Stimulated activated naive B cell treated with anti-CD40 and anti-IgM and Interleukin-4, amounts not matched to agents 10 μg/mL and 1 μg/mL and 100 μg/mL, for 72 hours (primary cell): ENCODE measurements around the gene PIP5K1B.
A peak's percentile ranks its signal among the peaks of the same experiment; 100 is the strongest.

ENCODE experiments used
- ATAC-seq, 2 donors: fragments of 150-1000 bp; cut with Tn5 transposase; replicated peaks; 2 replicates each; pipeline ENCODE4 v1.10.0; 2021; ENCODE audit warnings: moderate library complexity in 1 of 2
- DNase-seq: peaks from one replicate; pipeline ENCODE4 v3.0.0; 2021
- H3K27ac Mint-ChIP-seq: one replicate; pipeline ENCODE4 v1.8.0; 2022; ENCODE audit warnings: mild to moderate bottlenecking, mixed read lengths
- H3K27me3 Mint-ChIP-seq, 2 donors: one replicate each; pipeline ENCODE4 v1.8.0; 2022; ENCODE audit warnings: mixed read lengths in 2 of 2
- H3K36me3 Mint-ChIP-seq, 2 donors: one replicate each; pipeline ENCODE4 v1.8.0; 2022; ENCODE audit warnings: mixed read lengths in 2 of 2, mild to moderate bottlenecking in 1 of 2
- H3K4me1 Mint-ChIP-seq, 2 donors: one replicate each; pipeline ENCODE4 v1.8.0; 2022; ENCODE audit warnings: mixed read lengths in 2 of 2, mild to moderate bottlenecking in 1 of 2
- H3K4me3 Mint-ChIP-seq, 2 donors: one replicate each; pipeline ENCODE4 v1.8.0; 2022; ENCODE audit warnings: mild to moderate bottlenecking in 2 of 2, mixed read lengths in 2 of 2, moderate library complexity in 1 of 2
- H3K9me3 Mint-ChIP-seq, 2 donors: one replicate each; pipeline ENCODE4 v1.8.0; 2022; ENCODE audit warnings: mixed read lengths in 2 of 2, mild to moderate bottlenecking in 1 of 2

The PIP5K1B gene

GRCh38 chr9:69028754-69029153 lies 323.7 kb downstream of the PIP5K1B start:
- Mint-ChIP-seq H3K4me1 (peaks cover 7 to 19% of the 10 kb centered on the region in 2 donors), H3K36me3 (no peaks in the 10 kb centered on the region), H3K27ac (no peak overlapping the region), H3K27me3 (no peaks in the 10 kb centered on the region), H3K9me3 (peaks cover 0 to 3% of the 10 kb centered on the region in 2 donors), H3K4me3 (no peak overlapping the region)
- DNase-seq: no peak
- no peak for ATAC-seq

DNA sequence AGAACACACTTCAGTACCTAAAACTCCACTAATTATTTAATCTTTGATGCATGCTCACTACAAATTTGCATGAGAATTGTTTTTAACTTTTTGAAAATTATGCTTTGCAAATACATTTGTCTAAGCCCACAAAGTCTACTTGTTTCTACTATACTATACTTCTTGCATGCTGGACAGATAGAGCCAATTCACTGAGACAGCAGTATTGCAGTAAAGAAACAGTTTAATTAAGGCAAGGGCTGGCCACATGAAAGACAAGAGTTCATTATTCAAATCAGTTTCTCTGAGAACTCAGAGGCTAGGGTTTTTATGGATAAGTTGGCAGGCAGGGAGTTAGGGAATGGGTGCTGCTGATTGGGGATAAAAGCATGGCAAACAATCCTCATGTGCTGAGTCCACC lies 324.5 kb downstream of the PIP5K1B start:
- peaks cover 0 to 3% of the 10 kb centered on the region in 2 donors for H3K9me3 Mint-ChIP-seq
- H3K27me3 Mint-ChIP-seq: no peaks in the 10 kb centered on the region
- no peak for ATAC-seq
- no peaks in the 10 kb centered on the region for H3K36me3 Mint-ChIP-seq
- peaks cover 7 to 19% of the 10 kb centered on the region in 2 donors for H3K4me1 Mint-ChIP-seq
- DNase-seq: no peak
- no peak overlapping the region for H3K27ac Mint-ChIP-seq
- no peak overlapping the region for H3K4me3 Mint-ChIP-seq

DNA sequence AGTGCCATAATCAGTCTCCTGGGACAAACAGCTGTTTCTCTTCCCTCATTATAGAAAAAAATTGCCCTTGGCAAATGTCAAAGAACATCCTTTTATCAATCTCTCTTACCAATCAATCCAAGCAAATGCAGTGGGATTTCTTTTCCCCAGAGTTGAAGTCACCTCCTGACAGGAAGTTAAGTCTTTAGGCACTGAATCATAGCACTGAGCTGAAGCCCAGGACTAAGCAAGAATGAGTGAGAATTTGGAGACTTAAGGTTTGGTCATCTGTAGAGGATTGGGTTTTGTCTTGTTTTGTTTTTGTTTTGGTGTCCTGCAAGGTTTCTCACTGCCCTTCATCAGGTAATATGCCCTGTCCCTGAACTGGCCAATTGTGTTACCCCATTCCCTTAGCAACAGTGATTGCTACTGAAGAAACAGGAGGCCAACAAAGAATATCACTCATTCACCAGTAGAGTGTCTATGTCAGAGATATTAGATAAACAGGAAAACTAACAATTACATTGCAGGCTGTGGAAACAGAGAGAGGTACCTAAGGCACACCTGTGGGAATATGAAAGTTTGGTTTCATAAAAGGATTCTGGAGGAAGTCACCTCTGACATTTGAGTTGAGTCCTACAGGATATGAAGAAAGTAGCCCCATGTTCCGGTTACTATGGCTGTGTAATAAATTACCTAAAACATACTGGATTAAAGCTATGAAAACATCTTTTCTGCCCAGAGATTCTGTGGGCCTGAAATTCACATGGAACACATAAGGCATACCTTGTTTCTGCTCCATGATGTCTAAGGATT lies 326.0 kb downstream of the PIP5K1B start:
- Mint-ChIP-seq H3K4me1 (peaks cover 9 to 19% of the 10 kb centered on the region in 2 donors), H3K36me3 (no peaks in the 10 kb centered on the region), H3K4me3 (no peak overlapping the region), H3K27ac (no peak overlapping the region), H3K9me3 (peaks cover 0 to 3% of the 10 kb centered on the region in 2 donors), H3K27me3 (no peaks in the 10 kb centered on the region)
- ATAC-seq (no peak), DNase-seq (no peak)

DNA sequence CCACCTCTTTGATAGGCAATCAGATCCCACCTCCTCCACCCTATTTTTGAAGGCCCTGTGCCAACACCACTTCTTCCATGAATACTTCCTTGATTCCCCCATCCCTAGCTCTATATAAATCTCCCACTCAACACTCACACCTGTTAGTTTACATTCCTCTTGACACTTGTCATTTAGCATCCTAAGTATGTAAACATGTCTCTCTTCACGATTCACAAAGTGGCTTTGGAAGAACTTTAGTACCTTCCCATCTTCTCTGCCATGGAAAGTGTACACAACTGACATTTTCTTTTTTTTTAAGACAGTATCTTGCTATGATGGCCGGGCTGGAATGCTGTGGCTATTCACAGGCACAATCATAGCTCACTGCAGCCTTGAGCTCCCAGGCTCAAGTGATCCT lies 329.0 kb downstream of the PIP5K1B start:
- H3K4me3 Mint-ChIP-seq: no peak overlapping the region
- H3K36me3 Mint-ChIP-seq: no peaks in the 10 kb centered on the region
- H3K27ac Mint-ChIP-seq: no peak overlapping the region
- no peaks in the 10 kb centered on the region for H3K27me3 Mint-ChIP-seq
- peaks cover 0 to 3% of the 10 kb centered on the region in 2 donors for H3K9me3 Mint-ChIP-seq
- ATAC-seq (no peak), DNase-seq (no peak)
- H3K4me1 Mint-ChIP-seq: peaks cover 13 to 22% of the 10 kb centered on the region in 2 donors

DNA sequence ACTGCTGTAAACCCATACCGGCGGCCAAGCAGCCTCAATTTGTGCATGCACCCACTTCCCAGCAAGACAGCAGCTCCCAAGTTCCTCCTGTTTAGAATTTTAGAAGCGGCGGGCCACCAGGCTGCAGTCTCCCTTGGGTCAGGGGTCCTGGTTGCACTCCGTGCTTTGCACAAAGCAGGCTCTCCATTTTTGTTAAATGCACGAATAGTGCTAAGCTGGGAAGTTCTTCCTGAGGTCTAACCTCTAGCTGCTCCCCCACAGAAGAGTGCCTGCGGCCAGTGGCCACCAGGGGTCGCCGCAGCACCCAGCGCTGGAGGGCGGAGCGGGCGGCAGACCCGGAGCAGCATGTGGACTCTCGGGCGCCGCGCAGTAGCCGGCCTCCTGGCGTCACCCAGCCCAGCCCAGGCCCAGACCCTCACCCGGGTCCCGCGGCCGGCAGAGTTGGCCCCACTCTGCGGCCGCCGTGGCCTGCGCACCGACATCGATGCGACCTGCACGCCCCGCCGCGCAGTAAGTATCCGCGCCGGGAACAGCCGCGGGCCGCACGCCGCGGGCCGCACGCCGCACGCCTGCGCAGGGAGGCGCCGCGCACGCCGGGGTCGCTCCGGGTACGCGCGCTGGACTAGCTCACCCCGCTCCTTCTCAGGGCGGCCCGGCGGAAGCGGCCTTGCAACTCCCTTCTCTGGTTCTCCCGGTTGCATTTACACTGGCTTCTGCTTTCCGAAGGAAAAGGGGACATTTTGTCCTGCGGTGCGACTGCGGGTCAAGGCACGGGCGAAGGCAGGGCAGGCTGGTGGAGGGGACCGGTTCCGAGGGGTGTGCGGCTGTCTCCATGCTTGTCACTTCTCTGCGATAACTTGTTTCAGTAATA lies 330.6 kb downstream of the PIP5K1B start, which contains the start of gene FXN:
Gene FXN, plus strand, starts transcription at position 315 of the 871 bp plus-strand sequence. Its CDS starts 31 bp downstream, at position 346.
- Mint-ChIP-seq H3K27me3 (no peaks in the 10 kb centered on the region), H3K27ac (peak within 1 kb of the TSS; percentile 96), H3K9me3 (no peaks in the 10 kb centered on the region), H3K4me1 (peaks cover 9% of the 10 kb centered on the region in 2 donors), H3K4me3 (peak within 1 kb of the TSS; percentile 99), H3K36me3 (peaks cover 0 to 5% of the 10 kb centered on the region in 2 donors)
- ATAC-seq: peak; percentile 94 to 95
- peak; percentile 78 for DNase-seq

GRCh38 chr9:69036309-69036708 lies 331.3 kb downstream of the PIP5K1B start:
- no peaks in the 10 kb centered on the region for H3K27me3 Mint-ChIP-seq
- H3K4me3 Mint-ChIP-seq: peak overlapping the region; percentile 99
- no peaks in the 10 kb centered on the region for H3K9me3 Mint-ChIP-seq
- H3K4me1 Mint-ChIP-seq: peaks cover 9 to 12% of the 10 kb centered on the region in 2 donors
- H3K36me3 Mint-ChIP-seq: peaks cover 3 to 5% of the 10 kb centered on the region in 2 donors
- DNase-seq (peak; percentile 10), ATAC-seq (peak; percentile 47 to 48)
- H3K27ac Mint-ChIP-seq: peak overlapping the region; percentile 96

- Mint-ChIP-seq H3K4me3 (peak overlapping the region; percentile 99), H3K27me3 (no peaks in the 10 kb centered on the region), H3K4me1 (peaks cover 9 to 12% of the 10 kb centered on the region in 2 donors), H3K9me3 (no peaks in the 10 kb centered on the region), H3K36me3 (peaks cover 3 to 5% of the 10 kb centered on the region in 2 donors), H3K27ac (peak overlapping the region; percentile 96)
- no peak for DNase-seq
- no peak for ATAC-seq
These were observed 331.8 kb downstream of the PIP5K1B start for GRCh38 chr9:69036799-69037198.

- DNase-seq: no peak
- peaks cover 12 to 13% of the 10 kb centered on the region in 2 donors for H3K36me3 Mint-ChIP-seq
- no peaks in the 10 kb centered on the region for H3K9me3 Mint-ChIP-seq
- H3K4me1 Mint-ChIP-seq: peaks cover 16 to 21% of the 10 kb centered on the region in 2 donors
- no peak overlapping the region for H3K27ac Mint-ChIP-seq
- no peak for ATAC-seq
- H3K4me3 Mint-ChIP-seq: no peak overlapping the region
- H3K27me3 Mint-ChIP-seq: no peaks in the 10 kb centered on the region
These were observed 335.6 kb downstream of the PIP5K1B start for GRCh38 chr9:69040646-69041045.

DNA sequence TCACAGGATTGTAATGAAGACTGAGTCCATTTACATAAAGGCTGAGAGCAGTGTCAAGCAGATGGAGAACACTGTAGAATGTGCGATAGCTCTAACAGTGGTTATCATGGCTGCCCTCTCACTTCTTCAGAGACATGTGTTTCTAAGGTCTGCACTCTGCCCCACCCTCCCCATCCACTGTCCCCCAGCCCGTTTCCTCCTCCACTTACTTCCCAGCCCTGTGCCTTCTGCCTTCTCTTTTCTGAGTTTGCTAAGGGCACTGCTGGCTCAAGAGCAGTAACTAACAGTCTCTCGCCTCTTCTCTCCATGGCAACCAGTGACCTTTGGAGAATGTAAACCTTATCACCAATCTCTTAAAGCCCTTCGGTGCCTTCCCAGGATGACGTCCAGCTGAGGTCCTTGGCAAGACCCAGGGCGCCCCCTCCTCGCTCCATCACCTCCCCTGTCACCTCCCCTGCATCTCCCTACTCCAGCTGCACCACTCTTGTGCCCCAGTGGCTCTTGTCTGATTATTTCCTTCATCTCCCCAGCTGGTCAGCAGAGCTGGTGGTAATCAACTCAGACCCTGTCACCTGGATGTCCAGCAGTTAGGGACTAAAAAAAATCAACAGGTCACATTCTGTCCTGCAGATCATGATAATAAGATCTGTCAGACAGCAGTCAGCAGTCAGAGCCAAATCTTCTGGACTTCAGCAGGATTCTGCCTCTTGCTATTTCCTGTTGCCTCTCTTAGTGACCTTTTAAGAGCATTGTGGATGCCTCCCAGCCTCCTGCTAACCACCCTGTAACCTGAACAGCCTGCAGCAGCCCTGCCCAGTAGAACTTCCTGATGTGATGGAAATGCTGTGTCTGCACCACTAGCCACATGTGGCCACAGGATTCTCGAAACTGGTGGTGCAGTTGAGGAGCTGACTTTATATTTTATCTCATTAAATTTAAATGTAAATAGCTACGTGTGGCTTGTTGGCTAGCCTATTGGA lies 339.5 kb downstream of the PIP5K1B start:
- ATAC-seq: peak in 1 of 2 donors; percentile 27
- no peaks in the 10 kb centered on the region for H3K9me3 Mint-ChIP-seq
- H3K27me3 Mint-ChIP-seq: no peaks in the 10 kb centered on the region
- H3K27ac Mint-ChIP-seq: peak overlapping the region; percentile 81
- H3K4me1 Mint-ChIP-seq: peaks cover 7 to 14% of the 10 kb centered on the region in 2 donors
- DNase-seq: no peak
- H3K36me3 Mint-ChIP-seq: peaks cover 26 to 31% of the 10 kb centered on the region in 2 donors
- H3K4me3 Mint-ChIP-seq: no peak overlapping the region

DNA sequence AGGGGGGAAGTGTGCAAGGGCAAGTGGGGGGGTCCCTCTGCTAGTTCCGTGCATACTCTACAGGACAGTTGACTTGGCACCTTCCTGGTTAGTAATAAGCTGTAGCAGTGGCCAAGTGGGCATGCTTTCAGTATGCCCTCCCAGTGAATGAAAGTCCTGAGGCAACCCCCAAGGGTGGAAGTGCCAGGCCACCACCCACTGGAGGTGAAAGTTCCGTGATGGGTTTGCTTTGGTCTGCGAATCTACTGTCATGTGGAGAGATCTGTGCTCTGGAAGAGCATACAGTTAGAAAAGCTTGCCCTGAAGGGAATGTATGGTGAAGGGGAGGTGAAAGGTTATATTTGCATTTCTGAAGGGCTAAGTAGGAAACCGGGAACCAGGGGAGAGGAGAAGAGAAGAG lies 340.8 kb downstream of the PIP5K1B start:
- no peak overlapping the region for H3K27ac Mint-ChIP-seq
- ATAC-seq: no peak
- H3K9me3 Mint-ChIP-seq: no peaks in the 10 kb centered on the region
- no peaks in the 10 kb centered on the region for H3K27me3 Mint-ChIP-seq
- H3K4me1 Mint-ChIP-seq: peaks cover 7 to 14% of the 10 kb centered on the region in 2 donors
- H3K36me3 Mint-ChIP-seq: peaks cover 26 to 30% of the 10 kb centered on the region in 2 donors
- H3K4me3 Mint-ChIP-seq: no peak overlapping the region
- no peak for DNase-seq

GRCh38 chr9:69046723-69047122 lies 341.7 kb downstream of the PIP5K1B start:
- H3K27me3 Mint-ChIP-seq: no peaks in the 10 kb centered on the region
- H3K9me3 Mint-ChIP-seq: no peaks in the 10 kb centered on the region
- H3K4me3 Mint-ChIP-seq: no peak overlapping the region
- ATAC-seq (no peak), DNase-seq (no peak)
- peaks cover 7 to 11% of the 10 kb centered on the region in 2 donors for H3K4me1 Mint-ChIP-seq
- H3K27ac Mint-ChIP-seq: no peak overlapping the region
- H3K36me3 Mint-ChIP-seq: peaks cover 23 to 30% of the 10 kb centered on the region in 2 donors

DNA sequence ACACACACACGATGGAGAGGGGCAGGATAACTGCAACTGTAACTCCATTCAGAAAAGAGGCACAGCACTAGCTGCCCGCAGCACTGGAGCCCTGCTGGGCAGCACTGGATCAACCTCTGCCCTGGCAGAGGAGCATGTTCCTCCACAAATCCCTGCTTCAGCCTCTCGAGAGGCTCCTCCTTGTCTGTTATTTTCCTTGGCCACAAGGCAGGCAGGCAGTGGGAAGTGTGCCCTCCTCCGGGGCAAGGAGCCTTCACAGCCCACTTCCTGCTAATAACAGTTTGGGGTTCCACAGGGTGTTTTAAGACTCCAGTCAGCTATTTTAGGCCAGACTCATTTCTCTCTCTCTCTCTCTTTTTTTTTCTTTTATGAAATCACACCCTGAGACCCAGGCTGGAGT lies 342.3 kb downstream of the PIP5K1B start:
- Mint-ChIP-seq H3K27ac (peak overlapping the region; percentile 52), H3K27me3 (no peaks in the 10 kb centered on the region), H3K4me1 (peaks cover 7 to 11% of the 10 kb centered on the region in 2 donors), H3K9me3 (no peaks in the 10 kb centered on the region), H3K4me3 (no peak overlapping the region), H3K36me3 (peaks cover 23 to 30% of the 10 kb centered on the region in 2 donors)
- DNase-seq (no peak), ATAC-seq (no peak)

DNA sequence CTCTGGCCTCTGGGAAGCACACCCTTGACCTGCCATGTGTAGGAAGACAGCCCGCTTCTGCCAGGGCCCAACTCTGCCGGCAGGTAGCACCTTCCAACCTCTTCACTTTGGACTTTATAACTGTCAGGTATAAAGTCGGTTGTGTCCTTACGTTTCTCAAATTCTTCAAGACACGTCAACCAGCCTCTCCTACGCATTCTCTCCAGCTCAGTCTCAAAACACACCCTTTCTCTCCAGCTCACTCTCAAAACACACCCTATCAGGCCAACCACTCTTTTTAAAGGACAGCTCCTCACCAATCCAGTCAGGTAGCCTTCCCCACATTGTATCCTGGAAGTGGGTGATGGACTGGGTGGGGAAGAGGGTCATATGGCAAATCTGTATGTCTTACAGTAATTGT lies 344.1 kb downstream of the PIP5K1B start:
- ATAC-seq (no peak), DNase-seq (no peak)
- Mint-ChIP-seq H3K27ac (no peak overlapping the region), H3K4me1 (peaks cover 7 to 9% of the 10 kb centered on the region in 2 donors), H3K9me3 (no peaks in the 10 kb centered on the region), H3K4me3 (no peak overlapping the region), H3K27me3 (no peaks in the 10 kb centered on the region), H3K36me3 (peaks cover 19 to 32% of the 10 kb centered on the region in 2 donors)
